Lung microvascular endothelial cell (primary cell): ENCODE measurements around the gene STK11IP. TPM values are rescaled to one million over a fixed set of nuclear protein-coding genes. Genes with fewer than 3 reads are reported as not detected.

Source experiments
- DNase-seq, 2 donors: peaks; one replicate each; pipeline versions ENCODE4 v3.0.0 to v3.0.0-alpha.2; 2010; ENCODE audit warnings: low read depth in 2 of 2
- total RNA-seq: library from RNA; depleted of rRNA; stranded (reverse); fragments of >200 nt; gene quantifications from 2 replicates; pipeline ENCODE4 v1.2.1, GENCODE V29; 2014

STK11IP gene, protein sequence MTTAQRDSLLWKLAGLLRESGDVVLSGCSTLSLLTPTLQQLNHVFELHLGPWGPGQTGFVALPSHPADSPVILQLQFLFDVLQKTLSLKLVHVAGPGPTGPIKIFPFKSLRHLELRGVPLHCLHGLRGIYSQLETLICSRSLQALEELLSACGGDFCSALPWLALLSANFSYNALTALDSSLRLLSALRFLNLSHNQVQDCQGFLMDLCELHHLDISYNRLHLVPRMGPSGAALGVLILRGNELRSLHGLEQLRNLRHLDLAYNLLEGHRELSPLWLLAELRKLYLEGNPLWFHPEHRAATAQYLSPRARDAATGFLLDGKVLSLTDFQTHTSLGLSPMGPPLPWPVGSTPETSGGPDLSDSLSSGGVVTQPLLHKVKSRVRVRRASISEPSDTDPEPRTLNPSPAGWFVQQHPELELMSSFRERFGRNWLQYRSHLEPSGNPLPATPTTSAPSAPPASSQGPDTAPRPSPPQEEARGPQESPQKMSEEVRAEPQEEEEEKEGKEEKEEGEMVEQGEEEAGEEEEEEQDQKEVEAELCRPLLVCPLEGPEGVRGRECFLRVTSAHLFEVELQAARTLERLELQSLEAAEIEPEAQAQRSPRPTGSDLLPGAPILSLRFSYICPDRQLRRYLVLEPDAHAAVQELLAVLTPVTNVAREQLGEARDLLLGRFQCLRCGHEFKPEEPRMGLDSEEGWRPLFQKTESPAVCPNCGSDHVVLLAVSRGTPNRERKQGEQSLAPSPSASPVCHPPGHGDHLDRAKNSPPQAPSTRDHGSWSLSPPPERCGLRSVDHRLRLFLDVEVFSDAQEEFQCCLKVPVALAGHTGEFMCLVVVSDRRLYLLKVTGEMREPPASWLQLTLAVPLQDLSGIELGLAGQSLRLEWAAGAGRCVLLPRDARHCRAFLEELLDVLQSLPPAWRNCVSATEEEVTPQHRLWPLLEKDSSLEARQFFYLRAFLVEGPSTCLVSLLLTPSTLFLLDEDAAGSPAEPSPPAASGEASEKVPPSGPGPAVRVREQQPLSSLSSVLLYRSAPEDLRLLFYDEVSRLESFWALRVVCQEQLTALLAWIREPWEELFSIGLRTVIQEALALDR
- total RNA-seq: 8.1 and 8.7 TPM in 2 replicates

DNA sequence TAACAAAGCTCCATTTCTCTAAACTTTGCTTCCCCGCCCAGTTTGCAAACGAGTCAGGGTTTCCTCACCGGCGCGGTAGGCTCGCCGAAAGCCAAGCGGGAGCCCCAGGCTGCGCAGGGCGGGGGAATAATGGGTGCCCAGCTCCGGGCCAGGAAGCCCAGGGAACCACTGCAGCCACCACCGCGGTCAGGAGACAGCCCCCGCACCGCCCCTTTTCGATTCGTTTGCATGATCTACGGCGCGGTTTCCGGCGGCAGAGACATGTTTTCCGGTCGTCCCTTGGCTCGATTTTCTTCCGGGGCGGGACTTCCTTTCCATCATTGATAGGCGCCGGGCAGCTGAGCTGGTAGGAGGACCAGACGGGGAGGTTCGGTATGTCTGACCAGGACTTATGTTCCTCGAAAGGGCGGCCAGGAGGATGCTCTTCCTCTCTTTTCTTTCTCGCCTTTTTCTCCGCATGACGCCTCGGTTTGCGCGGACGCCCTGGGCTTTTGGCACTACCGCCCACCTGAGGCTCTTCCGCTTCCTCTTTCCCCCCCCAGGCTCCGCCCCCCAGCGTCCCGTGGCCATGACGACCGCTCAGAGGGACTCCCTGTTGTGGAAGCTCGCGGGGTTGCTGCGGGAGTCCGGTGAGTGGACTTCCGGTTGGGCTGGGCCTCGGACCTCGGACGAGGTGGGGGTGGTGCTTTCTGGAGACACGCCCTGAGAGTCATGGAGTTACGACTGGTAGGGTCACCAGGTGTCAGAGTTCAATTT, at the start of gene STK11IP:
Gene STK11IP, plus strand, starts transcription at position 306 of the 756 bp plus-strand sequence. Its CDS starts 263 bp downstream, at position 569.
- DNase-seq: peak; percentile 97 to 98

DNA sequence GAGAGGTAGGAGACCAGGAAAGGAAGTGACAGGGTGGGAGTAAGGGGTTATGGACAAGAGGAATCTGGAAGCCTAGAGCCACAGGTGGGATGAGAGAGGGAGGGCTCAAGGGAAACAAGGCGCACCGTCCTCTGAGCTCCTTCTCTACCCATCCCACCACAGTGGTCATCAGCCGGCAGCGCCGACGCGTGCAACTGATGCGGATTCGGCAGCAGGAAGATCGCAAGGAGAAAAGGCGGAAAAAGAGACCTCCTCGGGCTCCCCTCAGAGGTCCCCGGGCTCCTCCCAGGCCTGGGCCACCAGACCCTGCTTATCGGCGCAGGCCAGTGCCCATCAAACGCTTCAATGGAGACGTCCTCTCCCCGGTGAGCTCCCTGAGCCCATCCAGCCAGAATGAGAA, 48.7 kb upstream of the STK11IP start:
- DNase-seq: no peak

DNA sequence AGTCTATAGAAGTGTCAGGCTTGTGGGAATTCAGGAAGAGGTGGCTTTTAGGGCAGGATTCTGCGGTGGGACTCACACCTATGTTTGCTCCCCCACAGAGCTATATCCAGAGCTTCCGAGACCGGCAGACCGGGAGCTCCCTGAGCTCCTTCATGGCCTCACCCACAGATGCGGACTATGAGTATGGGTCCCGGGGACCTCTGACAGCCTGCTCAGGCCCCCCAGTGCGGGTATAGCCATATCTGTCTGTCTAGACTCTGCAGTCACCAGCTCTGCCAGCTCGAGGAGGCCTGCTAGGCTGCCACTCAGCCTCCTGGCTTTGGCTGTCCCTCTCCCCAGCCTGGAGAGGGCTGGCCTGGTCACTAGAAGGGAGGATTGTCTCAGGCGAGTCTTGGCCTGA, 48.0 kb upstream of the STK11IP start:
- no peak for DNase-seq

DNA sequence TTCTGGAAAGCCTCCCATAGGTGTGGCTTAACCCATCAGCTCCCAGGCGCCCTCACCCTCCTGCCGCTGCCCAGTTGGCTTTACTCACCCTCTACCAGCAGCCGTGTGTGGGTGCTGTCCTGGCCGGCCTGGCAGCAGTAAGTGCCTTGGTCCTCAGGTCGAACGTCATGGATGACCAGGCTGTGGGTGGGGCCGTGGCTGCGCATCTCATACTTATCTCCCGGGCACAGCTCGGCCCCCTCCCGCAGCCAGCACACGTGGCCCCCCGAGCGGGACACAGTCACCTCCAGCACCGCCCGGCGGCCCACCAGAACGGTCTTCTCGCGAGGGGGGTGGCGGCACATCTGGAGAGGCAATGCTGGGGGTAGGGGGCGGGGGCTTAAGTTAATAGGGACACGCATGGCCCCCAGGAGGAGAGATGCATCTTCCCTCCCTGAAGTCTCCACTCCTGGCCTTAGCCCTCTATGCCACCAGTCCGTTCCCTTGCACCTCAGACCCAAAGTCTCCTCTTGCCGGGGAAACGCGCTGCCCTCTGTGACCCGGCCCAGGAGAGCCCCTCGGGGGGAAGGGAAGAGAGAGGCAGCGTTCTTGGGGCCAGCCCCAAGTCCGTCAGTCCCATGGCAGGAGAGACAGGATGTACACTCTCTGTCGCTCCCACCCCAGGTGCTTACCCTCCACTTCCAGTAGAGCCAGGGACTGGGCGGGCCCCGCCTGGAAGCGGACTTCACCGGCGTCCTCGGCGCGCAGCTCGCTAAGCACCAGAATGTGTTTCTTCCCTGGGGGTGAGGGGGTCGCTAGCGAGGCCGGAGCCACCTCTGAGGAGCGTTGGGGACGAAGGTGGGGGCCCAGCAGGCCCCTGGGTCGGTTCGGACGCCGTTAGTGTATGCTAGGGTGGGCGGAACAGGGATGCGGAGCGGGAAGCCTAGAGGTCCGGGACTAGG, 45.9 kb upstream of the STK11IP start:
- no peak for DNase-seq

DNA sequence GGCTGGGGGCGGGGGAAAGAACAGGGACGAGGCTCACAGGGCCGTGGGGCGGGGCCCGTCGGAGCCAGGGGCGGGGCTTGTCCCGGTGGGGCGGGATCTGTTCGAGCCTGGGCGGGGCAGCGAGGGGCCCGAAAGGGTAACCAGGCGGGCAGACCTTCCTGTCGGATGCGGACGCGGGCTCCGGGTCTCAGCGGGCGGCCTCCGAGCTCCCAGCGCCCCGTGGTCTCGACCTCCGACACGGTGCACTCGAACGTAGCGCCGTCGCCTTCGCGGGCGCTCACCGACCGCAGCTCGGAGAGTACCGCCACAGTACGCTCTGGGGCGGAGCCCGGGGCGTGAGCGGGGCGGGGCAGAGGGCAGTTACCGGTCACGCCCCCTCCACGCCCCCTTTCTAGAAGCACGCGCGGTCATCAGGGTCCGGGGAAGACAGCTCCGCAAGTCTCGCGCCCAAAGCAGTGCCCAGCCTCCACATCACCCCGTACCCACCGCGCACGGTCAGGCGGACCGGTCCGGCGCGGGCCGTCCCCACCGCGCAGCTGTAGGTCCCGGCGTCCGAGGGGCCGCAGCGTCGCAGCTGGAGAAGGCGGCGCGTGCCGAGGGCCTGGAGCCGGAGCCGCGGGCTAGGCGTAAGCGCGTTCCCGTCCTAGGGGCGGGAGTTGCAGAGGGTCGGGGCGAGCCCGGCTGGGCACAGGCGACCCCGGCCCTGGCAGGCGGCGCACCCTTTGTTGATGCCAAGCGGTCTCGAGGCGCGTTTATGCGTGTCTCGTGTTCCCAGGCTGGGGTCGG, 45.1 kb upstream of the STK11IP start:
- DNase-seq: peak; percentile 70

DNA sequence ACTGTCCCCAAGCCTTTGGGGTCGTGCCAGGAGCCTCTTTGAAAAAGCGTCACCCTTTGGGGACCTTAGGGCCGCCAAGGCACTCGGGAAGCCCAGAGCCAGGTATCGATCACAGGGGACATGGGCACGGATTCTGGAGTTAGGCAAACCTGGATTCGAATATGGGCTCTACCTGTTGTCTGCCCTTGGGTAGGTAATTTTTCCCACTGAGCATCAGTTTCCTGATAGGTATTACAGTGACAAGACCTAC, 44.6 kb upstream of the STK11IP start:
- no peak for DNase-seq

DNA sequence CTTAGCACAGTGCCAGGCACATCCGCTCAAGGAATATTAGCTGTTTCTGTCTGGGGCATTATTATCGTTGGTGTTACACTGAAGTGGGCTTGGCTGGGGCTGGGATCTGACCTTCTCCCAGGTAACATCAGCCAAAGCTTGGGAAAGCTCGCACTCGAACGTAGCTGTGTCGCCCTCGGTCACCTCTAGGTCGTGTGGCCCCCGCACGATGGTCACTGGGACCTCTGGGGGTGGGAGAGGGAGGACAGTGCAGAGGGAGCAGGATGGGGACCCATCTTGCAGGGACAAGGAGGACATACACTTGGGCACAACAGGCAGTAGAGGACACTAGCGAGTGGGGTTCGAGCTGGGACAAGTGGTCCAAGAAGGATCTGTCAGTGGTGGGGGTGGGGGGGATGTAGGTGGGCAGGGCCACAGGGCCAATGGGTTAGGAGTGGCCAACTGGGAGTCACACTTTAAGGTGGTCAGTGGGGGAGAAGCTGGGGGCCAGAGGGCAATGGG, 44.1 kb upstream of the STK11IP start:
- DNase-seq: no peak

DNA sequence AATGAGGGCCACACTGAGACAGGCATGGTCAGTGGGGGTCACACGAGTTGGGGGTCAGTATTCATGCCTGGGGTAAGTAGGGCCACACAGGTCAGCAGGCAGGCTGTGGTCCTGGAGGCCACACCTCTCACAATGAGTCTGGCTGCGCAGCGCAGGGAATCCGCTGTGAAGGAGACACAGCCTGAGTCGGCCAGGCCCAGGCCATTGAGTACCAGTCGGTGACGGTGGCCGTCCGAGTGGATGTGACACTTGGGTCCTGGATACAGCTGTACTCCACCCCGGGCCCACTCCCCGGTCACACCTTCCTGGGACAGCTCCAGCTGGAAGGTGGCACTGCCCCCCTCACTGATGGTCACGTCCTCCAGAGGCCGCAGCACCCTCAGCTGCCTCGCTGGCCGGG, 43.3 kb upstream of the STK11IP start:
- DNase-seq: no peak

DNA sequence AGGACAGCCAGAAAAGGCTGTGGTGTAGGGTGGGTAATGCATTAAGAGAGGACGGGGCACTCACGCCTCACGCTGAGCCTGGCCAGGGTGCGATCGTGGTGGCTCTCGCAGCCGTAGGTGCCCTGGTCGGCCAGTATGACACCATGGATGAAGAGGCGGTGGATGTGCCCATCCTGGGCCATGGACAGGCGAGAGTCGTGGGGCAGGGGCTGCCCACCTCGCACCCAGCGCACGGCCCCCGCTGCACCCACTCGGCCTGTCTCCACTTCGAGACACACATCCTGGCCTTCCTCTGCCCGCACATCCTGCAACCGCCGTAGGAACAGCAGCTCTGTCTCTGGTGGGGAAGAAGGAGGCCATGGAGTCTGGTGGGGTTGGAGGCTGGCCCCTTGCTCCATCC, 41.7 kb upstream of the STK11IP start:
- DNase-seq: no peak

DNA sequence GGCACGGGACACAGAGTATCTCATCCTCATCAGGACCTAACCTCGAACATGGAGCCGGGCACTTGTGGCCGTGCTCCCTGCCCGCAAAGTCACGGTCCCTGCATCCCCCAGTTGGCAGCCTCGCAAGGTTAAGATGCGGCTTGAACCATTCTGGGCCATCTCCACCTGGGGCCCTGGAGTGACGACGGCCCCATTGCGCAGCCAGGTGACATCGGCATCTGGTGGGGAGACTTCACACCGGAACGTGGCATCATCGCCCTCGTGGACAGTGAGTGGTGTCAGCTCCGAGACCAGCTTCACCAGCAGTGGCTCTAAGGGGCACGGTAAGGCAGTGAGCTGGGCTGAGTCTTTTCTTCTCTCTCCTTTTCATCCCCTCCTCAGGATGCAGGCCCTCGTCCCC, 41.2 kb upstream of the STK11IP start:
- no peak for DNase-seq

DNA sequence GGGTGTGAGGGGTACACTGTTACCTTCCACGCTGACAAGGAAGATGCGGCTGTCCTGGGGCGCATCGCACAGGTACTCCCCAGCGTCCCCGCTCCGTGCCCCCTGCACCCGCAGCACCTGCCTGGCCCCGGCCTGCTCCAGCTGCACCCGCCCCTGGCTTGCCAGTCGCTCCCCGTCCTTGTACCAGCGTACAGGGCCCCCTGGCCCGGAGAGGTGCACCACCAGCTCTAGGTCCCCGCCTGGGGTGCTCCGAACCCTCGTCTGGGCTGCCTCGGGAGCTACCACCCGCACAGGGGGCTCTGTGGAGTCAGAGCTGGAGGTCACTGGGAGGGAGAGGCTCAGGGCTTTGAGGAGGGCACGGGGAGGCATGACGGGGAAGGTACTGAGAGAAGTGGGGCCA, 40.3 kb upstream of the STK11IP start:
- DNase-seq: no peak

DNA sequence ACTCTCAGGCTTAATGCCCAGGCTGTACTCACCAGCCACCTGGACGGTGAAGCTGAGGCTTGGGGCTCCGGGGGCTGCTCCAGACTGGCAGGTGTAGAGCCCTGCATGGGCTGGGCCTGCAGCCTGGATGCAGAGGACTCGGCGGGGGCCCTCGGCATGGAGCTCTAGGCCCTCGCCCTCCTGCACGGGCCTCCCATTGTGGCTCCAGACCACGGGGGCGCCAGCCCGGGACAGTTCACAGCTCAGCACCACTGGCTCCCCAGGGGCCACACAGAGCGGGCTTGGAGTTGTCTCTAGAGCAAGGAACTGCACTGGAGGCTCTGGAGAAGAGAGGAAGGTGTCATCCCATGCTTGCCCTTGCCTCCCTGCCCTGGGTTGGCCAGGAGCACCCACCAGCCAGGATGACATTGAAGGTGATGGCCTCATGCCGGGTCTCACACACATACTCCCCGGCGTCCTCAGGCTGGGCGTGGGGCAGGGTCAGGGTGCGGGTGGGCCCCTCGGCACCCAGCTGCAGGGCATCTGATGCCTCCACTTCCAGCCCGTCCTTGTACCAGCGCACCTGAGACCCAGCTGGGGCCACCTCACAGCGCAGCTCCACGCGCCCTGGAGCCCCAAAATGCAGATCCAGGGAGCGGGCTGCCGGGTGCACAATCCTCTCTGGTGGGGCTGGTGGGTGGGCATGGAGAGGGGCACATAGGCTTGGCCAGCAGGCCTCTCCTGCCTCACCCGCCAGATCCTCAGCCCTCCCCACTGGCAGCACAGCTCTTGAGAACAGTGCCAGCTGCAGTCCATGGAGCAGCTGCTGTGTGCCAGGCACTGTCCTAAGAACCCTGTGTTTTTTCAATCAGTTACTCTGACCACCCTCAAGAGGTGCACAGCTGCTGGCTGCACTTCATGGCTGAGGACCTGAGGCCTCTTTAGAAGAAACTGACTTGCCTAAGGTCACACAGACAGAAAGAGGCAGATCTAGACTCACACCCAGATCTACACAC, 39.6 kb upstream of the STK11IP start:
- no peak for DNase-seq

DNA sequence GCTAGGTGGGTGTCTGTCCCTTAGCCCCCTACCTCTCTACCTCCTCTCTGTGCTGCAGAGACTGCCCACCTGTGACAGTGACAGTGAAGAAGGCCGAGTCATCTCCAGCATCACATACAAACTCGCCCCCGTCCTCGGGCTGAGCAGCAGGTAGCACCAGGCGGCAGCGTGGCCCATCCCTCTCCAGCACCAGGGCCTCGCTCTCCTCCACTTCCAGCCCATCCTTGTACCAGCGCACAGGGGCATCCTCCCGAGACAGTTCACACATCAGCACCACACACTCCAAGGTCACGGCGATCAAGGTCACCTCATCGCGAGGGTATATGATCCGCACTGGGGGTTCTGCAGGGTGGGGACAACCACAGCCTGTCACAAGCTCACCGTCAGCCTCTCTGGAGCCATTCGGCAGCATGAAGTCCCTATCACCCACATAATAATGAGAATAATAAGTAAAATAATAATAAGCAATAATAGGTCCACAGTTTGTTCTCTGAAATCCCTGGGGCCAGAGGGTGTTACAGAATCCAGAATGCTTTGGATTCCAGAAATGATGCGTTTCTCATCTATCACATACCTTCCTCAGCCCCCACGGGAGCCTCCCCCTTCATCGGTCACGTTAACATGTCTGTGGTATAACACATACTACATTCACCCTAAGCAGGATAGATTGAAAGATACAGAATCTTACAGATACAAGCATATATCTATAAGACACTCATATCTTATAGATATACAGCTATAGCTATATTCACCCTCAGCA, 38.3 kb upstream of the STK11IP start:
- no peak for DNase-seq

DNA sequence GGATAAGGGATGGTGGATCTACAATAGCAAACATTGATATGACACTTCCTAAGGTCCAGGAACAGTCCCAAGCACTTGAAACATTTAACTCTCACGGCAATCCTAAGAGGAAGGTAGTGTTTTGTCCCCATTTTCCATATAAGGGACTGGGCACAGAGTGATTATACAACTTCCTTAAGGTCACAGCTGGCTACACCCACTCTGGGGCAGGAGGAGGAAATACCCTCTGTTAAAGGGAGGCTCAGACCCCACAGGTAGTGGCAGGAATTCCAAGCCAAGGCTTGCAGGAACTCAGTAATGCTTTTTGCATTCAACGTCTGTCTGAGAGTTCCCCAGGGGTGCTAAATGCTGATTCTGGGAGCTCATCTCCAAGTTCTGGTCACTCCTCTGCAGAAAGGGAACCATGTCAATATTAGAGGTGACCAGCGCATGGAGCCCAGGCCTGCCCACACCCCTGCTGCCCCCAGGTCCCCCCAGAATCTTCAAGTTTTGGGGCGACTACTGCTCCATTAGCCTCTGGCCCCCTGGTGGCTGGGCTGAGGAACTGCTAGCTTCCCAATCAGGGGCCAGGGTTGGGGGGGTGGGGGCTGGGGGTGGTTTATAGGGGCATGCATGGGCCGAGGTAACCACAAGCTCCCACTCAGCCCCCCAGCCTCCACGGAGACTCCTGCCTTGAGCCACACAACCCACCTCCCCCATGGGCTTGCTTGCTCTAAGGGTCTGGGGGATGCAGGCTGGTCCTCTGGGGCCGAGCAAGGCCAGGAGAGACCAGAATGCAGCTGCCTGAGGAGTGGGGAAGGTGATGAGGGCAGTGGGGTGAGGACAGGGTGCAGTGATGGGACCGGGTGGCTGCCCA, 37.4 kb upstream of the STK11IP start:
- no peak for DNase-seq

DNA sequence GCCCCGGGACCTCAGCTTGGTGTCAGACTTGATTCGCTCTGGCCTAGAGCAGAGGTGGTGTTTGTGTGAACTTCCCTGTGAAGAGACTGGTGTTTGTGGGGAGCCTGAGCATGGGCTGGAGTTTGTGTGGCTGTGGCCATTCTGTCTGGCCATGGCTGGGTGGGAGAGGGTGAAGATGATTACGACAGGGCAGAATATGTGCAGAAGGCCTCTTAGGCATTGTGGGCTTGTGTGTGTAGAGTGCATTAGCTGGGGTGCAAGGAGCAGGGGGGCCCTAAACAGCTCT, 36.8 kb upstream of the STK11IP start:
- DNase-seq: no peak

DNA sequence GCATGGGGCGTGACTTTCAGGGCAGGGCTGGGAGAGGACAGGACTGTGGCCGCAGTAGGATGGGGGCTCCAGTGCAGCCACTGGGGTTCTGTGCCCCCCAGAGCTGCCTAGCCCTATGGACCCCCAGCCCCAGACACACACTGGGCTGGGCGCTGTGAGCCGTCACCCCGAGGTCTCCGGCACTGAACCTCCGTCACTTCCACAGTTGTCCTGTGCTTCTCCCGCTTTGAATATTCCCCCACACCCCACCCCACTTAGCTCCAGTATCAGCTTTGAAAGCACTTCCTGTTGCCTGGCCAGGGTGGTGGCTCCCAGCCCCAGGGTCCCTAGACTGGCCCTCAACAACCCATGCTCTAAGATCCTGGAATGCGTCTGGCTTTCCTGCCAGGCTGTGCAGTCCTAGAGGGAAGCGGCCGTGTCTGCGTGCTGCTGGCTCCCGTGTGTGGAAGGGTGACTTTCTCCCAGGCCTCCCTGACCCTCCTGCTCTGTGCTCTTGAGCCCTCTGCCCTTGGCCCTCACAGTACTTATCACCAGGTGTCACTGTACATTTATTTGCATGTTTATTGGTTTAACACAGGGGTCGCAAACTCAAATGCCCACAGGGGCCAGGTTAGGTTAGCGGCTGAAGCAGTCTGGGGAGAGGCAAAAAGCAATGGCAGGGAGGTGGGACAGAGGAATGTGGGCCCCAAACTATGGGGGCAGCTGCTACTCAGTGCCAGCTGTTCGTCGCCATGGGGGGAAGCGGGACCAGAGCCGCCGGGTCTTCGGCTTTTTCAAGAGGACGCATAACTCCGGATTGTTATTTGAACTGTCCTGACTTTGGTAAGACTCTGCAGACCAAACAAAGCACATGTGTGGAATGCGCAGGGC, 36.2 kb upstream of the STK11IP start:
- no peak for DNase-seq
